ENCODE measurements around the gene PRKG1. TPM values are rescaled to one million over a fixed set of nuclear protein-coding genes. Genes with fewer than 3 reads are reported as not detected.

Gene PRKG1
- total RNA-seq, 1 donor from 2014 or later: 4.6 TPM

DNA sequence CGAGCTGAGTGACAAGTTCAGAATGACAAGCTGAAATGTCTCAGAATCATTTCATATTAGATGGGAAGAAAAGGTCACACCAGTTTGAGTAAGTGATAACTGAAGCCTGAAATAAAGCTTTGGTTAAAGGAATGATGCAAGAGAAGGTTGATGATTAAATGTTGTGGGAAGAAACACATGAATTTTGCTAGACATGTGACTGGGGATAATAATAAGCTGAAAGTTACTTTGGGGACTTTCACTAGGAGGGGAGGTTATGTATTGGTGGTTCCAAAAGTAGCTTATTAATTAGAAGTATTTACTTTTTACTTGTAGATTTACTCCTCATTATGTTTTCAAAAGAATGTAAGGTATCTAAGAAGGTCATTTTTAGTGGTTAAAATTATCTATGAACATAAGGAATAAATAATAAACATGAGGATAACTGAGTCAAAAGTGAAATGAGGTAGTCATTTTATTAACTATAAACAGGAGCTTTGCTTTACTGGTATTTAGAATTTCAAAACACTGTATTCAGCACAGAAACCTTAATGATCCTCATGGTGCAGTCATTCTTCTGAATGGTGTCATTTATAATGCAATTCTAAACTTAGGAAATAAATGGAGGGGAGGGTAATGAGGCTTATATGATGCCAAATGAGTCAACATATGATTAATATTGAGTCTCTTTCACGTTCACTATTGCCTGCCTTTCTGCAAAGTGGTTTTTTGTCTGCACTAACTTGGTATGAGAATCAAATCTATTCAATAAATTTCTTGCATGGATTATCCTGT, 63.7 kb downstream of the PRKG1 start:
- DNase-seq (ENCODE audit: low spot score, unreplicated experiment): no peak
- Mint-ChIP-seq H3K4me3 (ENCODE audit: low read depth) (no peak overlapping the region), H3K27ac (no peak overlapping the region), H3K9me3 (ENCODE audit: low read depth) (no peaks in the 10 kb centered on the region), H3K27me3 (no peaks in the 10 kb centered on the region), H3K36me3 (ENCODE audit: insufficient read depth) (no peaks in the 10 kb centered on the region), H3K4me1 (ENCODE audit: low read depth) (no peaks in the 10 kb centered on the region)
- TF ChIP-seq, protein P1, sequence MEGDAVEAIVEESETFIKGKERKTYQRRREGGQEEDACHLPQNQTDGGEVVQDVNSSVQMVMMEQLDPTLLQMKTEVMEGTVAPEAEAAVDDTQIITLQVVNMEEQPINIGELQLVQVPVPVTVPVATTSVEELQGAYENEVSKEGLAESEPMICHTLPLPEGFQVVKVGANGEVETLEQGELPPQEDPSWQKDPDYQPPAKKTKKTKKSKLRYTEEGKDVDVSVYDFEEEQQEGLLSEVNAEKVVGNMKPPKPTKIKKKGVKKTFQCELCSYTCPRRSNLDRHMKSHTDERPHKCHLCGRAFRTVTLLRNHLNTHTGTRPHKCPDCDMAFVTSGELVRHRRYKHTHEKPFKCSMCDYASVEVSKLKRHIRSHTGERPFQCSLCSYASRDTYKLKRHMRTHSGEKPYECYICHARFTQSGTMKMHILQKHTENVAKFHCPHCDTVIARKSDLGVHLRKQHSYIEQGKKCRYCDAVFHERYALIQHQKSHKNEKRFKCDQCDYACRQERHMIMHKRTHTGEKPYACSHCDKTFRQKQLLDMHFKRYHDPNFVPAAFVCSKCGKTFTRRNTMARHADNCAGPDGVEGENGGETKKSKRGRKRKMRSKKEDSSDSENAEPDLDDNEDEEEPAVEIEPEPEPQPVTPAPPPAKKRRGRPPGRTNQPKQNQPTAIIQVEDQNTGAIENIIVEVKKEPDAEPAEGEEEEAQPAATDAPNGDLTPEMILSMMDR (IDR thresholded peaks at IDR 0.05; ENCODE audit: unreplicated experiment): no peak

DNA sequence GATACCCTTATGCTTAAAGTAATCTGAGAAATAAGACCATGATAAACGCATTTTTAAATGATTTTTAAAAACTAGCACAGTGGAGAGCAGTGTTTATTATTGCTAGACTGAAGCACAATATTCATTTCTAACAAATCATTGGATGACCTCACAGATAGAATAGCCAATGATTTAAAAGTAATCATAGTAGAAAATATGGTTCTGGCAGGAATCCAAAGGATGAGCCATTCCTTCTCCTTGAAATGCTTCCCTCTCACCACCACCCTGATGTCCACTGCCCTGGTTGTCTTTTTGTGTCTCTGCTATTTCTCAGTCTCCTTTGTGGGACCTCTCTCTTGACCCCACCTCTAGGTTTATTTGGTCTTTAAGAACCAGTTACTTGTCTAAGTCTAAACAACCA, 64.9 kb downstream of the PRKG1 start:
- DNase-seq (ENCODE audit: low spot score, unreplicated experiment): no peak
- TF ChIP-seq, protein P1 (IDR thresholded peaks at IDR 0.05; ENCODE audit: unreplicated experiment): no peak
- Mint-ChIP-seq H3K4me1 (ENCODE audit: low read depth) (no peaks in the 10 kb centered on the region), H3K9me3 (ENCODE audit: low read depth) (no peaks in the 10 kb centered on the region), H3K27ac (no peak overlapping the region), H3K36me3 (ENCODE audit: insufficient read depth) (no peaks in the 10 kb centered on the region), H3K4me3 (ENCODE audit: low read depth) (no peak overlapping the region), H3K27me3 (no peaks in the 10 kb centered on the region)

DNA sequence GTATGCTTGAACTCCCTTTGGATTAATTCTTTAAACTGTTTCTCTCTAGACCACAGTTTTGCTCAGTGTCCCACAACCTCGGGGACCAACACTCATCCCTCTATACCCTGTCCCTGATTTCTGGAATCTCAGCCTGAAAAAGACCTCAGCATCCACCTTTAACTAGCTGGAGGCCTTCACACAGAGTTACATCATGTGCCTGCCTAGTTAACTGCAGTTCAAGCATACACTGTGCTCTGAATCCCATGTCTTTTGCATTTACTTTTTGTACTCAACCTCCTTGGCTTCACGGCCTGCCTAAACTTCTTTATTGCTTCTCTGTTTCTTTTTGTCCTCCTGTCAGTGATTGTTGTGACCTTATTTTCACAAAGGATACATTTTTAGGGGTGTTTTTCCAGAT, 66.7 kb downstream of the PRKG1 start:
- H3K36me3 Mint-ChIP-seq (ENCODE audit: insufficient read depth): no peaks in the 10 kb centered on the region
- no peaks in the 10 kb centered on the region for H3K27me3 Mint-ChIP-seq
- no peak overlapping the region for H3K27ac Mint-ChIP-seq
- H3K9me3 Mint-ChIP-seq (ENCODE audit: low read depth): no peaks in the 10 kb centered on the region
- DNase-seq (ENCODE audit: low spot score, unreplicated experiment): no peak
- no peak overlapping the region for H3K4me3 Mint-ChIP-seq (ENCODE audit: low read depth)
- H3K4me1 Mint-ChIP-seq (ENCODE audit: low read depth): no peaks in the 10 kb centered on the region
- TF ChIP-seq, protein P1 (IDR thresholded peaks at IDR 0.05; ENCODE audit: unreplicated experiment): no peak

GRCh38 chr10:51144161-51144781, 70.0 kb downstream of the PRKG1 start:
- no peaks in the 10 kb centered on the region for H3K27me3 Mint-ChIP-seq
- DNase-seq (ENCODE audit: low spot score, unreplicated experiment): no peak
- no peak overlapping the region for H3K27ac Mint-ChIP-seq
- H3K9me3 Mint-ChIP-seq (ENCODE audit: low read depth): no peaks in the 10 kb centered on the region
- H3K36me3 Mint-ChIP-seq (ENCODE audit: insufficient read depth): no peaks in the 10 kb centered on the region
- H3K4me3 Mint-ChIP-seq (ENCODE audit: low read depth): no peak overlapping the region
- TF ChIP-seq, protein P1 (IDR thresholded peaks at IDR 0.05; ENCODE audit: unreplicated experiment): no peak
- H3K4me1 Mint-ChIP-seq (ENCODE audit: low read depth): no peaks in the 10 kb centered on the region

GRCh38 chr10:51145375-51145774, 71.1 kb downstream of the PRKG1 start:
- TF ChIP-seq, protein P1 (IDR thresholded peaks at IDR 0.05; ENCODE audit: unreplicated experiment): no peak
- no peak for DNase-seq (ENCODE audit: low spot score, unreplicated experiment)
- Mint-ChIP-seq H3K27ac (no peak overlapping the region), H3K36me3 (ENCODE audit: insufficient read depth) (no peaks in the 10 kb centered on the region), H3K9me3 (ENCODE audit: low read depth) (no peaks in the 10 kb centered on the region), H3K4me1 (ENCODE audit: low read depth) (no peaks in the 10 kb centered on the region), H3K27me3 (no peaks in the 10 kb centered on the region), H3K4me3 (ENCODE audit: low read depth) (no peak overlapping the region)

All from progenitor cell of endocrine pancreas (in vitro differentiated cells).